H1 (cell line): ENCODE data around the gene NFAT5. TPM values are rescaled to one million over a fixed set of nuclear protein-coding genes. Genes with fewer than 3 reads are reported as not detected.

Source experiments
- CTCF ChIA-PET: fragments of 300-600 bp; sonication (Branson Sonifier 250); formaldehyde crosslinking; loops from one replicate; lab custom pipeline; 2021; ENCODE audit not compliant: partially characterized antibody; lab: Charles Lee
- POLR2A ChIA-PET: fragments of 300-600 bp; sonication (Branson Sonifier 250); formaldehyde crosslinking; loops from one replicate; lab custom pipeline; 2021; ENCODE audit warnings: inconsistent platforms; ENCODE audit not compliant: partially characterized antibody; lab: Charles Lee
- DNase-seq, 2 experiments: peaks; one replicate each; pipeline versions ENCODE4 v3.0.0 to v3.0.0-alpha.2; 2010 to 2022; ENCODE audit warnings: low spot score in 2 of 2, low read depth in 1 of 2, mixed read lengths in 1 of 2
- FAIRE-seq: peaks from 2 replicates; lab custom pipeline; 2011; peaks lifted over from hg19 to GRCh38; lab: Jason Lieb, UNC
- H2AFZ ChIP-seq: 2 replicates; pipeline ENCODE4 v1.8.1; 2012; ENCODE audit warnings: low read length, inconsistent platforms
- H2AK5ac ChIP-seq: 2 replicates; pipeline ENCODE4 v1.6.1; 2013; ENCODE audit warnings: low read depth, low read length
- H2BK120ac ChIP-seq: replicated peaks from 2 replicates; pipeline ENCODE3; 2013; ENCODE audit warnings: low read depth, low read length, inconsistent platforms
- H2BK12ac ChIP-seq: 2 replicates; pipeline ENCODE4 v1.6.1; 2013; ENCODE audit warnings: low read depth, low read length
- H2BK15ac ChIP-seq: 2 replicates; pipeline ENCODE4 v1.6.1; 2013; ENCODE audit warnings: low read length
- H2BK20ac ChIP-seq: 2 replicates; pipeline ENCODE4 v1.6.1; 2013; ENCODE audit warnings: low read length
- H2BK5ac ChIP-seq: 2 replicates; pipeline ENCODE4 v1.6.1; 2013; ENCODE audit warnings: low read depth, low read length
- H3K14ac ChIP-seq: 2 replicates; pipeline ENCODE4 v1.6.1; 2013; ENCODE audit warnings: inconsistent platforms; ENCODE audit not compliant: insufficient read length
- H3K18ac ChIP-seq: 2 replicates; pipeline ENCODE4 v1.6.1; 2013; ENCODE audit warnings: low read length; ENCODE audit errors: extremely low read depth
- H3K23ac ChIP-seq: 2 replicates; pipeline ENCODE4 v1.6.1; 2013; ENCODE audit warnings: inconsistent platforms; ENCODE audit not compliant: insufficient read length
- H3K23me2 ChIP-seq: 2 replicates; pipeline ENCODE4 v1.6.1; 2013; ENCODE audit warnings: low read depth, low read length
- H3K27ac ChIP-seq: 2 replicates; pipeline ENCODE4 v1.6.1; 2011; ENCODE audit warnings: low read depth, low read length, inconsistent platforms
- H3K27me3 ChIP-seq, 4 experiments: replicated peaks in 1 of 4; 1 replicate in 1 of 4; 2 replicates in 3 of 4; pipeline versions ENCODE4 v1.6.1 to v1.8.1; 2011 to 2013; ENCODE audit warnings: low read length in 3 of 4, mild to moderate bottlenecking in 3 of 4, inconsistent platforms in 2 of 4, mixed read lengths in 2 of 4, moderate library complexity in 1 of 4; ENCODE audit not compliant: control insufficient read depth in 3 of 4, insufficient read depth in 3 of 4; ENCODE audit errors: extremely low read depth in 1 of 4
- H3K36me3 ChIP-seq, 4 experiments: 2 replicates each; pipeline versions ENCODE4 v1.6.1 to v1.8.1; 2011 to 2013; ENCODE audit warnings: mild to moderate bottlenecking in 4 of 4, low read length in 3 of 4, moderate library complexity in 2 of 4, control low read depth in 1 of 4, inconsistent platforms in 1 of 4; ENCODE audit not compliant: insufficient read depth in 4 of 4, control insufficient read depth in 2 of 4
- H3K4ac ChIP-seq: replicated peaks from 2 replicates; pipeline ENCODE3; 2013; ENCODE audit warnings: low read length, low read depth, mixed read lengths, inconsistent platforms; ENCODE audit not compliant: insufficient read length
- H3K4me1 ChIP-seq, 4 experiments: replicated peaks in 1 of 4; 1 replicate in 1 of 4; 2 replicates in 3 of 4; pipeline versions ENCODE4 v1.6.1 to v1.8.1; 2011 to 2013; ENCODE audit warnings: low read length in 3 of 4, inconsistent platforms in 2 of 4, mixed read lengths in 1 of 4; ENCODE audit not compliant: insufficient read depth in 4 of 4, control insufficient read depth in 3 of 4
- H3K4me2 ChIP-seq, 2 experiments: 2 replicates each; pipeline versions ENCODE4 v1.6.1 to v1.8.1; 2011 to 2013; ENCODE audit warnings: low read depth in 2 of 2, low read length in 2 of 2, control low read depth in 1 of 2, inconsistent platforms in 1 of 2, mild to moderate bottlenecking in 1 of 2; ENCODE audit not compliant: insufficient read depth in 1 of 2
- H3K4me3 ChIP-seq, 4 experiments: fragments of 200-600, 300-600 bp in 1 of 4; sonication (generic), shearing (Covaris generic), sonication (Bioruptor Twin) in 1 of 4; 2 replicates each; pipeline versions ENCODE4 v1.5.1 to v1.8.1; 2011 to 2016; ENCODE audit warnings: low read length in 4 of 4, low read depth in 3 of 4, control low read depth in 2 of 4, inconsistent platforms in 2 of 4, mild to moderate bottlenecking in 2 of 4, mixed read lengths in 1 of 4, moderate library complexity in 1 of 4; ENCODE audit not compliant: insufficient read depth in 2 of 4; ENCODE audit errors: extremely low read depth in 1 of 4
- H3K56ac ChIP-seq: replicated peaks from 2 replicates; pipeline ENCODE3; 2013; ENCODE audit warnings: low read depth, mild to moderate bottlenecking, mixed read lengths, low read length, inconsistent platforms; ENCODE audit not compliant: insufficient read length
- H3K79me1 ChIP-seq: 2 replicates; pipeline ENCODE4 v1.6.1; 2013; ENCODE audit warnings: low read depth, low read length, control low read depth
- H3K79me2 ChIP-seq, 2 experiments: 2 replicates each; pipeline versions ENCODE4 v1.6.1 to v1.8.1; 2012 to 2013; ENCODE audit warnings: low read length in 2 of 2, mild to moderate bottlenecking in 2 of 2, inconsistent platforms in 1 of 2; ENCODE audit not compliant: insufficient read depth in 2 of 2, control insufficient read depth in 1 of 2
- H3K9ac ChIP-seq, 4 experiments: replicated peaks in 1 of 4; 1 replicate in 1 of 4; 2 replicates in 3 of 4; pipeline versions ENCODE4 v1.6.1 to v1.8.1; 2011 to 2013; ENCODE audit warnings: low read depth in 3 of 4, low read length in 3 of 4, control low read depth in 2 of 4, mild to moderate bottlenecking in 2 of 4, moderate library complexity in 2 of 4, inconsistent platforms in 1 of 4; ENCODE audit errors: extremely low read depth in 1 of 4
- H3K9me3 ChIP-seq, 2 experiments: 2 replicates each; pipeline versions ENCODE4 v1.6.1 to v1.8.1; 2012 to 2013; ENCODE audit warnings: mild to moderate bottlenecking in 2 of 2, moderate library complexity in 2 of 2, control low read depth in 1 of 2, inconsistent platforms in 1 of 2, low read depth in 1 of 2, low read length in 1 of 2, mixed read lengths in 1 of 2; ENCODE audit not compliant: insufficient read depth in 2 of 2
- H4K20me1 ChIP-seq, 2 experiments: replicated peaks in 1 of 2; 2 replicates each; pipeline versions ENCODE3 to v1.8.1; 2011 to 2013; ENCODE audit warnings: inconsistent platforms in 2 of 2, low read length in 2 of 2, mild to moderate bottlenecking in 1 of 2; ENCODE audit not compliant: insufficient read depth in 2 of 2, control insufficient read depth in 1 of 2
- H4K5ac ChIP-seq: 2 replicates; pipeline ENCODE4 v1.6.1; 2013; ENCODE audit warnings: low read length, low read depth, mixed read lengths, inconsistent platforms; ENCODE audit not compliant: insufficient read length
- H4K8ac ChIP-seq: 2 replicates; pipeline ENCODE4 v1.8.0; 2013; ENCODE audit warnings: mild to moderate bottlenecking, moderate library complexity, low read length, inconsistent platforms; ENCODE audit not compliant: insufficient read depth; ENCODE audit errors: extremely low read depth
- H4K91ac ChIP-seq: replicated peaks from 2 replicates; pipeline ENCODE3; 2013; ENCODE audit warnings: low read length, mixed read lengths, inconsistent platforms; ENCODE audit not compliant: insufficient read length
- CREB1 ChIP-seq: IDR thresholded peaks from 2 replicates; pipeline ENCODE4 v1.6.1; 2012; ENCODE audit warnings: inconsistent platforms
- HDAC6 ChIP-seq: IDR thresholded peaks from one replicate; pipeline ENCODE4 v1.7.1; 2012; ENCODE audit warnings: low read depth, mild to moderate bottlenecking, inconsistent platforms, low read length, moderate library complexity
- MAFK ChIP-seq: IDR thresholded peaks from 2 replicates; pipeline ENCODE4 v1.6.1; 2012; ENCODE audit warnings: low read depth, mild to moderate bottlenecking, improper control_type of control experiment, low read length
- RNF2 ChIP-seq: fragments of 200-900, 300-1000 bp; sonication (generic); IDR thresholded peaks from 2 replicates; pipeline ENCODE4 v1.7.1; 2016; ENCODE audit warnings: borderline replicate concordance, low read depth, mild to moderate bottlenecking, antibody characterized with exemption, low read length; ENCODE audit not compliant: poor library complexity, severe bottlenecking; ENCODE audit errors: missing control alignments
- SAP30 ChIP-seq: fragments of 300-600 bp; sonication (generic); IDR thresholded peaks from 2 replicates; pipeline ENCODE4 v1.7.1; 2012; ENCODE audit warnings: low read length, moderate library complexity, mild to moderate bottlenecking, inconsistent platforms; ENCODE audit not compliant: insufficient read depth, insufficient replicate concordance
- SIN3A ChIP-seq, 2 experiments: IDR thresholded peaks in 1 of 2; conservative IDR thresholded peaks in 1 of 2; 2 replicates each; pipeline ENCODE4 v1.6.1; 2011 to 2012; ENCODE audit warnings: low read length in 2 of 2, improper control_type of control experiment in 1 of 2, low read depth in 1 of 2, mild to moderate bottlenecking in 1 of 2
- TAF1 ChIP-seq: IDR thresholded peaks from 2 replicates; pipeline ENCODE4 v1.6.1; 2011; ENCODE audit warnings: mild to moderate bottlenecking, low read depth, low read length
- YY1 ChIP-seq: IDR thresholded peaks from 2 replicates; pipeline ENCODE4 v1.6.1; 2011; ENCODE audit warnings: low read depth, mild to moderate bottlenecking, low read length
- WGBS, 2 experiments: shearing (Covaris generic) in 1 of 2; methylation state at CpG; one replicate each; pipeline versions ENCODE4 v1.1.6 to v1.1.7; 2013 to 2015; ENCODE audit warnings: low lambda C conversion rate in 2 of 2, mixed read lengths in 2 of 2, inconsistent platforms in 1 of 2, low coverage in 1 of 2, missing lambda C conversion rate in 1 of 2; ENCODE audit not compliant: insufficient replicate concordance in 2 of 2, insufficient coverage in 1 of 2, insufficient read length in 1 of 2; ENCODE audit errors: extremely low coverage in 1 of 2, missing lambda C conversion rate in 1 of 2; 5-methylcytosine and 5-hydroxymethylcytosine counted together
- polyA plus RNA-seq, 7 experiments: library from polyadenylated mRNA; depleted of rRNA in 3 of 7; stranded (reverse) in 5 of 7; unstranded in 2 of 7; fragments of >200 nt in 5 of 7; fragments of 200-250 nt in 2 of 7; gene quantifications; 1 replicate in 5 of 7; 2 replicates in 1 of 7; 4 replicates in 1 of 7; pipeline versions ENCODE4 v1.2.1 to v1.2.3, GENCODE V29; 2011 to 2013; ENCODE audit warnings: missing spikeins in 2 of 7, mixed read lengths in 2 of 7
- total RNA-seq: library from RNA; stranded (reverse); fragmentation: NEBNext Ultra II Directional; extraction: Animal tissue kit (Norgen Biotek cat#: 25700); gene quantifications from 2 replicates; pipeline ENCODE4 v1.2.1, GENCODE V29; 2021
- TF ChIP-seq, protein P1 (sequence below): IDR thresholded peaks from 2 replicates; pipeline ENCODE4 v1.6.1; 2012; ENCODE audit warnings: inconsistent platforms
- TF ChIP-seq, protein P2 (sequence below): IDR thresholded peaks from 2 replicates; pipeline ENCODE4 v1.6.1; 2011; ENCODE audit warnings: low read depth, mild to moderate bottlenecking, low read length; ENCODE audit not compliant: insufficient read depth

The NFAT5 gene
- total and polyA plus RNA-seq, 2 of the 8 experiments (the other 6 are each of a cell fraction or from before 2014, with no cell fraction given), result 8.9 to 29.0 TPM

DNA sequence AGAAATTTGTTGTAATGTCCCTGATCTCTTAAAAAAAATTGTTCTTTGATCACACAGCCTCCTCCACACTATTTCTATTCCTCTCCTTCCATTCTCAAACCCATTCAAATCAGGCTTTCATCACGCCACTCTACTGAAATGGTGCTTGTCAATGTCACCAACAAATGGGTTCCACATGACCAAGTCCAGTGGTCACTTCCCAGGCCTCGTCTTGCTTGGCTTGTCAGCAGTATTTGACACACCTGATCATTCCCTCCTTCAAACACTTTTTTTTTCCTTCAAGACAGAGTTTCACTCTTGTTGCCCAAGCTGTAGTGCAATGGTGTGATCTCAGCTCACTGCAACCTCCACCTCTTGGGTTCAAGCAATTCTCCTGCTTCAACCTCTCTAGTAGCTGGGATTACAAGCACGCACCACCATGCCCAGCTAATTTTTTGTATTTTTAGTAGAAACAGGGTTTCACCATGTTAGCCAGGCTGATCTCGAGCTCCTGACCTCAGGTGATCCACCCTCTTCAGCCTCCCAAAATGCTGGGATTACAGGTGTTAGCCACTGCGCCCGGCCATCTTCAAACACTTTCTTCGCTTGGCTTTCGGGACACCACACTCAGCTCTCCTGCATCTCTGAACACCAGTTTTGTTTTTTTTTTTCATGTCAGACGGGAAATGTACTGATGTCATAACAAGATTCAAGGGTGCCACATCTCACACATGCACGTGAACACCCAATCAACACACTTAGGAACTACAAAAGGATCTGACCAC is 142.3 kb downstream of the NFAT5 start:
- no peak overlapping the region for H2AK5ac ChIP-seq
- no peak overlapping the region for H4K8ac ChIP-seq
- no peaks in the 10 kb centered on the region for H3K79me2 ChIP-seq
- no peak overlapping the region for H3K14ac ChIP-seq
- no peaks in the 10 kb centered on the region for H3K4me1 ChIP-seq
- WGBS, 2 experiments, result 93 to 100% methylated on average over 1 to 10 of the region's 10 CpGs
- no peak overlapping the region for H3K56ac ChIP-seq
- H3K4ac ChIP-seq, result no peak overlapping the region
- no peak overlapping the region for H4K91ac ChIP-seq
- H3K79me1 ChIP-seq, result no peaks in the 10 kb centered on the region
- no peak overlapping the region for H2BK120ac ChIP-seq
- no peaks in the 10 kb centered on the region for H3K27me3 ChIP-seq
- H3K18ac ChIP-seq, result no peak overlapping the region
- no peak overlapping the region for H2BK12ac ChIP-seq
- H3K23ac ChIP-seq, result no peak overlapping the region
- ChIA-PET POLR2A (interaction anchor here (2.8 to 2.9 kb wide), 2 partner anchors 18 to 46 kb away, joined by 11 to 18 read pairs; partner anchors contain the start of genes NOB1 and NQO1), CTCF (interaction anchor here (1.1 to 7.5 kb wide), 6 partner anchors 16 to 312 kb away, joined by 3 to 88 read pairs (median 3); partner anchors contain the start of genes NOB1 and NQO1)
- H3K23me2 ChIP-seq, result no peaks in the 10 kb centered on the region; the same call in 1 of the 2 replicates
- H4K5ac ChIP-seq, result no peak overlapping the region
- H3K27ac ChIP-seq, result no peak overlapping the region
- no peaks in the 10 kb centered on the region for H4K20me1 ChIP-seq
- no peak overlapping the region for H3K4me2 ChIP-seq
- H3K9me3 ChIP-seq, result no peaks in the 10 kb centered on the region
- FAIRE-seq, result no peak
- peaks cover 0 to 3% (median 1%) of the 10 kb centered on the region in 4 experiments; a peak in 3 of 8 replicates for H3K36me3 ChIP-seq
- H2BK5ac ChIP-seq, result no peak overlapping the region
- DNase-seq, result peak in 1 of 2 experiments; percentile 30
- no peak overlapping the region for H3K4me3 ChIP-seq
- no peak overlapping the region for H2AFZ ChIP-seq
- no peak overlapping the region for H2BK20ac ChIP-seq
- H3K9ac ChIP-seq, result peak overlapping the region in 1 of 4 experiments; percentile 40; a peak in 1 of 7 replicates
- H2BK15ac ChIP-seq, result no peak overlapping the region
- TF ChIP-seq SIN3A (conservative IDR thresholded peaks at IDR 0.05 in 1 of 2, IDR thresholded peaks at IDR 0.05 in 1 of 2; ENCODE audit: low read depth in 1 of 2, low read length in 2 of 2) (no peak), HDAC6 (no peak), YY1 (no peak), SAP30 (no peak), MAFK (no peak), TAF1 (no peak), RNF2 (no peak), CREB1 (no peak)
- TF ChIP-seq, protein P1, sequence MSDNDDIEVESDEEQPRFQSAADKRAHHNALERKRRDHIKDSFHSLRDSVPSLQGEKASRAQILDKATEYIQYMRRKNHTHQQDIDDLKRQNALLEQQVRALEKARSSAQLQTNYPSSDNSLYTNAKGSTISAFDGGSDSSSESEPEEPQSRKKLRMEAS, result no peak
- TF ChIP-seq, protein P2, sequence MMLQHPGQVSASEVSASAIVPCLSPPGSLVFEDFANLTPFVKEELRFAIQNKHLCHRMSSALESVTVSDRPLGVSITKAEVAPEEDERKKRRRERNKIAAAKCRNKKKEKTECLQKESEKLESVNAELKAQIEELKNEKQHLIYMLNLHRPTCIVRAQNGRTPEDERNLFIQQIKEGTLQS, result no peak
